Hepatocyte (in vitro differentiated cells): Measurements from ENCODE around the gene CD70. TPM values are rescaled to one million over a fixed set of nuclear protein-coding genes. Genes with fewer than 3 reads are reported as not detected.

Experiments used
- DNase-seq: peaks from one replicate; pipeline ENCODE4 v3.0.0-alpha.2; 2016; ENCODE audit warnings: low spot score
- H2AFZ ChIP-seq: fragments of 200-600 bp; sonication (generic); 2 replicates; pipeline ENCODE4 v1.6.0; 2016; ENCODE audit warnings: antibody characterized with exemption, mild to moderate bottlenecking
- H3K27ac ChIP-seq: fragments of 200-600 bp; sonication (generic); 2 replicates; pipeline ENCODE4 v1.5.1; 2016; ENCODE audit warnings: mild to moderate bottlenecking
- H3K27me3 ChIP-seq: fragments of 200-600 bp; sonication (generic); 2 replicates; pipeline ENCODE4 v1.6.1; 2016
- H3K36me3 ChIP-seq: fragments of 200-600 bp; sonication (generic); replicated peaks from 2 replicates; pipeline ENCODE4 v1.5.1; 2016; ENCODE audit warnings: low read depth; ENCODE audit not compliant: insufficient read depth
- H3K4me1 ChIP-seq: fragments of 200-600 bp; sonication (generic); 2 replicates; pipeline ENCODE4 v1.5.1; 2016; ENCODE audit warnings: mild to moderate bottlenecking, moderate library complexity; ENCODE audit not compliant: insufficient read depth
- H3K4me2 ChIP-seq: fragments of 200-600 bp; sonication (generic); 2 replicates; pipeline ENCODE4 v1.6.0; 2016
- H3K4me3 ChIP-seq: fragments of 200-600 bp; sonication (generic); 2 replicates; pipeline ENCODE4 v1.5.1; 2016; ENCODE audit warnings: mild to moderate bottlenecking
- H3K79me2 ChIP-seq: fragments of 200-600 bp; sonication (generic); 2 replicates; pipeline ENCODE4 v1.6.0; 2017; ENCODE audit warnings: mild to moderate bottlenecking
- H3K9me2 ChIP-seq: fragments of 200-600 bp; sonication (generic); replicated peaks from 2 replicates; pipeline ENCODE4 v1.6.0; 2017; ENCODE audit warnings: mild to moderate bottlenecking; ENCODE audit not compliant: insufficient read depth
- H3K9me3 ChIP-seq: fragments of 200-600 bp; sonication (generic); 2 replicates; pipeline ENCODE4 v1.5.1; 2016; ENCODE audit warnings: low read depth, mild to moderate bottlenecking
- H4K20me1 ChIP-seq: fragments of 200-600 bp; sonication (generic); 2 replicates; pipeline ENCODE4 v1.6.0; 2016; ENCODE audit warnings: mild to moderate bottlenecking; ENCODE audit not compliant: insufficient read depth, poor library complexity, severe bottlenecking
- EZH2 ChIP-seq: fragments of 200-600 bp; sonication (generic); IDR thresholded peaks from 2 replicates; pipeline ENCODE4 v1.6.1; 2016; ENCODE audit warnings: antibody characterized with exemption, mild to moderate bottlenecking, borderline replicate concordance
- EZH2phosphoT487 ChIP-seq: fragments of 200-600 bp; sonication (generic); IDR thresholded peaks from one replicate; pipeline ENCODE4 v1.6.1; 2018; ENCODE audit warnings: antibody characterized with exemption, mild to moderate bottlenecking, low read depth, moderate library complexity; ENCODE audit not compliant: unreplicated experiment, severe bottlenecking
- WGBS: methylation state at CpG from one replicate; pipeline ENCODE4 v1.1.6; 2016; ENCODE audit warnings: low lambda C conversion rate; ENCODE audit errors: missing lambda C conversion rate; 5-methylcytosine and 5-hydroxymethylcytosine counted together
- polyA plus RNA-seq: library from polyadenylated mRNA; unstranded; fragments of >200 nt; fragmentation: Nextera tagmentation; extraction: Ambion mirVana; gene quantifications from 2 replicates; pipeline ENCODE4 v1.2.1, GENCODE V29; 2016
- total RNA-seq: library from RNA; depleted of rRNA; stranded (reverse); fragments of >200 nt; gene quantifications from 2 replicates; pipeline ENCODE4 v1.2.3, GENCODE V29; 2014
- TF ChIP-seq, protein P1 (sequence below): fragments of 200-600 bp; sonication (generic); IDR thresholded peaks from 2 replicates; pipeline ENCODE4 v1.5.1; 2016; ENCODE audit warnings: antibody characterized with exemption, mild to moderate bottlenecking; ENCODE audit not compliant: poor library complexity

CD70 gene
- total and polyA plus RNA-seq, 2 experiments from 2014 or later = not detected

DNA sequence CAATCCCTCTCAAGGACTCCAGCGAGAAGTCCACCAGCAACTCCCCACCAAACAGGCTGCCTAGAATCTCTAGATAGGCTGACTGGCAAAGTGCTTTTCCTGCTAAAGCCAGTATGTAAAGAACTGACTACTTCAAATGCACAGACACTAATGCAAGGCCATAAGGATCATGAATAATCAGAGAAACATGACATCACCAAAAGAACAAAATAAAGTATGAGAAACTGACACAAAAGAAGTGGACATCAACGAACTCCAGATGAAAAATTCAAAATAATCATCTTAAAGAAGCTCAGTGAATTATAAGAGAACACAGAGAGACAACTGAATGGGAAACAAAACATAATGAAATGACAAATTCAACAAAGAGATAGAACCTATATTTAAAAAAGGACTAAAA, 26.4 kb upstream of the CD70 start:
- Histone ChIP-seq H2AFZ (no peak overlapping the region), H3K4me3 (no peak overlapping the region), H3K27ac (no peak overlapping the region), H3K9me2 (no peaks in the 10 kb centered on the region), H3K4me1 (no peaks in the 10 kb centered on the region), H3K27me3 (no peaks in the 10 kb centered on the region), H3K4me2 (no peak overlapping the region), H3K36me3 (no peaks in the 10 kb centered on the region), H3K9me3 (no peaks in the 10 kb centered on the region), H3K79me2 (no peaks in the 10 kb centered on the region), H4K20me1 (no peaks in the 10 kb centered on the region)
- DNase-seq = no peak
- TF ChIP-seq EZH2 (no peak), EZH2phosphoT487 (no peak)
- TF ChIP-seq, protein P1, sequence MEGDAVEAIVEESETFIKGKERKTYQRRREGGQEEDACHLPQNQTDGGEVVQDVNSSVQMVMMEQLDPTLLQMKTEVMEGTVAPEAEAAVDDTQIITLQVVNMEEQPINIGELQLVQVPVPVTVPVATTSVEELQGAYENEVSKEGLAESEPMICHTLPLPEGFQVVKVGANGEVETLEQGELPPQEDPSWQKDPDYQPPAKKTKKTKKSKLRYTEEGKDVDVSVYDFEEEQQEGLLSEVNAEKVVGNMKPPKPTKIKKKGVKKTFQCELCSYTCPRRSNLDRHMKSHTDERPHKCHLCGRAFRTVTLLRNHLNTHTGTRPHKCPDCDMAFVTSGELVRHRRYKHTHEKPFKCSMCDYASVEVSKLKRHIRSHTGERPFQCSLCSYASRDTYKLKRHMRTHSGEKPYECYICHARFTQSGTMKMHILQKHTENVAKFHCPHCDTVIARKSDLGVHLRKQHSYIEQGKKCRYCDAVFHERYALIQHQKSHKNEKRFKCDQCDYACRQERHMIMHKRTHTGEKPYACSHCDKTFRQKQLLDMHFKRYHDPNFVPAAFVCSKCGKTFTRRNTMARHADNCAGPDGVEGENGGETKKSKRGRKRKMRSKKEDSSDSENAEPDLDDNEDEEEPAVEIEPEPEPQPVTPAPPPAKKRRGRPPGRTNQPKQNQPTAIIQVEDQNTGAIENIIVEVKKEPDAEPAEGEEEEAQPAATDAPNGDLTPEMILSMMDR = no peak
- WGBS = 67% methylated on average over 2 of the region's 2 CpGs

DNA sequence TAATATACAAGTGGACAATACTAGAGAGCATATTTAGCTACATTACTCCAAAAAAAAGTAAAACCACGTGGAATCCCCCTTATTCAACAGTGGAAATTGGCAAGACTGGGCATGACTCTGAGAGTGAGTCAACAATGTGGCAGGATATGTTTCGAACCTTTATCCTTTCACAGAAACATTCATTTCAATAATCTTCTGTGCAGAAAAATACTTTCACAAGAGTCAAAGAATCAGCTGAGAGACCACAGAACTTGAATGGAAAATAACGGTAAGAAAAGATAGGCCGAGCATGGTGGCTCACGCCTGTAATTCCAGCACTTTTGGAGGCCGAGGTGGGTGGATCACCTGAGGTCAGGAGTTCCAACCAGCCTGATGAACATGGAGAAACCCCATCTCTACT, 25.1 kb upstream of the CD70 start:
- Histone ChIP-seq H4K20me1 (no peaks in the 10 kb centered on the region), H3K4me3 (no peak overlapping the region), H3K4me1 (no peaks in the 10 kb centered on the region), H3K27me3 (no peaks in the 10 kb centered on the region), H2AFZ (no peak overlapping the region), H3K4me2 (no peak overlapping the region), H3K79me2 (no peaks in the 10 kb centered on the region), H3K9me2 (no peaks in the 10 kb centered on the region), H3K36me3 (no peaks in the 10 kb centered on the region), H3K9me3 (no peaks in the 10 kb centered on the region), H3K27ac (no peak overlapping the region)
- DNase-seq = no peak
- WGBS = 94% methylated on average over 6 of the region's 6 CpGs
- TF ChIP-seq, protein P1 = no peak
- TF ChIP-seq EZH2 (no peak), EZH2phosphoT487 (no peak)

DNA sequence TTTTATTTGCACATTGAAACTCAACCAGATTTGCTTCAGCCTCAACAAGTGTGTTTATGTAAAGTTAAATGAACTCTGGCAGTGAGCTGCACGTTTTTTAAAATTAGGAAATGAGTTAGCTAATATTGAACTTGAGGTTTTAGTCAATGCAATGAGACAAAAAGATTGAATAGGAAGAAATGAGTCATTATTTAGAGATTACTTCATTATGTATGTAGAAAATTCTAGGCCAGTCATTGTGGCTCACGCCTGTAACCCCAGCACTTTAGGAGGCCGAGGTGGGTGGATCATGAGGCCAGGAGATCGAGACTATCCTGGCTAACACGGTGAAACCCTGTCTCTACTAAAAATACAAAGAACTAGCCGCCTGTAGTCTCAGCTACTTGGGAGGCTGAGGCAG, 22.8 kb upstream of the CD70 start:
- DNase-seq = no peak
- H3K27ac ChIP-seq = no peak overlapping the region
- H3K4me1 ChIP-seq = no peaks in the 10 kb centered on the region
- H3K27me3 ChIP-seq = peaks cover 4% of the 10 kb centered on the region
- H3K36me3 ChIP-seq = no peaks in the 10 kb centered on the region
- 78% methylated on average over 6 of the region's 6 CpGs for WGBS
- H3K79me2 ChIP-seq = no peaks in the 10 kb centered on the region
- no peak overlapping the region for H3K4me2 ChIP-seq
- H3K9me2 ChIP-seq = no peaks in the 10 kb centered on the region
- H3K4me3 ChIP-seq = no peak overlapping the region
- no peak for TF ChIP-seq EZH2phosphoT487
- TF ChIP-seq EZH2 = no peak
- TF ChIP-seq, protein P1 = no peak
- no peaks in the 10 kb centered on the region for H4K20me1 ChIP-seq
- no peak overlapping the region for H2AFZ ChIP-seq
- no peaks in the 10 kb centered on the region for H3K9me3 ChIP-seq
